ENCODE data around the gene EXOC3L4.
"Not testable (repeated sequence)": the region's sequence is repeated elsewhere in the genome, so short reads cannot be mapped to it uniquely, and the experiment has no call there.

The EXOC3L4 gene

GRCh38 chr14:103151270-103151945, 56.9 kb downstream of the EXOC3L4 start:
- DNase-seq (ENCODE audit: low spot score), result no peak

GRCh38 chr14:103155010-103155409, 60.5 kb downstream of the EXOC3L4 start:
- DNase-seq (ENCODE audit: low spot score), result peak; percentile 16

GRCh38 chr14:103155416-103155815, 60.9 kb downstream of the EXOC3L4 start:
- DNase-seq (ENCODE audit: low spot score), result not testable (repeated sequence)

GRCh38 chr14:103155826-103156394, 61.4 kb downstream of the EXOC3L4 start:
- no peak for DNase-seq (ENCODE audit: low spot score)

- no peak for DNase-seq (ENCODE audit: low spot score)
These were observed 62.3 kb downstream of the EXOC3L4 start for GRCh38 chr14:103156651-103157378.

- no peak for DNase-seq (ENCODE audit: low spot score)
These were observed 63.4 kb downstream of the EXOC3L4 start for GRCh38 chr14:103157969-103158368.

GRCh38 chr14:103158688-103159087, 64.2 kb downstream of the EXOC3L4 start:
- DNase-seq (ENCODE audit: low spot score), result no peak
